Liver (tissue), 9 donors: ENCODE data around the gene CDH4. TPM values are rescaled to one million over a fixed set of nuclear protein-coding genes. Genes with fewer than 3 reads are reported as not detected.

Experiments used
- DNase-seq: peaks from one replicate; pipeline ENCODE4 v3.0.0-alpha.2; 2017; ENCODE audit warnings: low spot score
- H3K27ac ChIP-seq, 2 donors: one replicate each; pipeline ENCODE4 v1.7.0; 2013; ENCODE audit warnings: inconsistent platforms in 2 of 2, low read length in 2 of 2, control low read depth in 1 of 2, low read depth in 1 of 2, mild to moderate bottlenecking in 1 of 2
- H3K27me3 ChIP-seq, 4 donors: one replicate each; pipeline versions ENCODE4 v1.6.1 to v1.7.0; 2013; ENCODE audit warnings: low read length in 3 of 4, inconsistent platforms in 1 of 4, mild to moderate bottlenecking in 1 of 4, moderate library complexity in 1 of 4; ENCODE audit not compliant: control insufficient read depth in 4 of 4, insufficient read depth in 4 of 4
- H3K36me3 ChIP-seq, 4 donors: one replicate each; pipeline versions ENCODE4 v1.6.1 to v1.7.0; 2013; ENCODE audit warnings: low read length in 3 of 4, mild to moderate bottlenecking in 3 of 4, low read depth in 1 of 4, moderate library complexity in 1 of 4; ENCODE audit not compliant: control insufficient read depth in 4 of 4, insufficient read depth in 3 of 4
- H3K4me1 ChIP-seq, 4 donors: one replicate each; pipeline versions ENCODE4 v1.6.1 to v1.7.0; 2013; ENCODE audit warnings: low read length in 3 of 4, mild to moderate bottlenecking in 3 of 4, moderate library complexity in 1 of 4; ENCODE audit not compliant: control insufficient read depth in 4 of 4, insufficient read depth in 4 of 4
- H3K4me3 ChIP-seq, 3 donors: one replicate each; pipeline versions ENCODE4 v1.6.1 to v1.7.0; 2013; ENCODE audit warnings: low read length in 3 of 3, control low read depth in 1 of 3, low read depth in 1 of 3, mild to moderate bottlenecking in 1 of 3
- H3K9ac ChIP-seq, 2 donors: one replicate each; pipeline ENCODE4 v1.7.0; 2013; ENCODE audit warnings: low read length in 2 of 2, mild to moderate bottlenecking in 2 of 2, moderate library complexity in 2 of 2, control low read depth in 1 of 2, low read depth in 1 of 2
- H3K9me3 ChIP-seq, 4 donors: one replicate each; pipeline versions ENCODE4 v1.6.1 to v1.7.0; 2013; ENCODE audit warnings: low read length in 3 of 4; ENCODE audit not compliant: control insufficient read depth in 4 of 4
- ATF3 ChIP-seq: IDR thresholded peaks from 2 replicates; pipeline ENCODE4 v1.6.1; 2016; ENCODE audit warnings: antibody characterized with exemption
- CTCF ChIP-seq: fragments of 150-350 bp; IDR thresholded peaks from 2 replicates; pipeline ENCODE4 v1.5.1; 2017; ENCODE audit warnings: improper control_type of control experiment, low read depth, low read length; ENCODE audit not compliant: missing input control
- EGR1 ChIP-seq, 2 donors: IDR thresholded peaks; 2 replicates each; pipeline ENCODE4 v1.6.1; 2016 to 2018; ENCODE audit warnings: antibody characterized with exemption in 2 of 2, low read depth in 2 of 2
- FOXA1 ChIP-seq: IDR thresholded peaks from 2 replicates; pipeline ENCODE4 v1.6.1; 2016; ENCODE audit warnings: antibody characterized with exemption
- FOXA2 ChIP-seq: IDR thresholded peaks from 2 replicates; pipeline ENCODE4 v1.6.1; 2016; ENCODE audit warnings: antibody characterized with exemption
- GABPA ChIP-seq, 2 donors: IDR thresholded peaks in 1 of 2; conservative IDR thresholded peaks in 1 of 2; 2 replicates each; pipeline ENCODE4 v1.6.1; 2016; ENCODE audit warnings: antibody characterized with exemption in 2 of 2, mild to moderate bottlenecking in 1 of 2, moderate library complexity in 1 of 2
- HNF4A ChIP-seq, 2 donors: conservative IDR thresholded peaks; 2 replicates each; pipeline ENCODE4 v1.6.1; 2016; ENCODE audit warnings: antibody characterized with exemption in 2 of 2, mild to moderate bottlenecking in 2 of 2
- HNF4G ChIP-seq: IDR thresholded peaks from 2 replicates; pipeline ENCODE4 v1.6.1; 2016; ENCODE audit warnings: antibody characterized with exemption
- JUND ChIP-seq, 2 donors: IDR thresholded peaks; 2 replicates each; pipeline ENCODE4 v1.6.1; 2016; ENCODE audit warnings: antibody characterized with exemption in 2 of 2
- MAX ChIP-seq: IDR thresholded peaks from 2 replicates; pipeline ENCODE4 v1.6.1; 2016; ENCODE audit warnings: antibody characterized with exemption
- NR2F2 ChIP-seq: IDR thresholded peaks from 2 replicates; pipeline ENCODE4 v1.6.1; 2016; ENCODE audit warnings: antibody characterized with exemption
- RAD21 ChIP-seq, 2 donors: IDR thresholded peaks; 2 replicates each; pipeline ENCODE4 v1.6.1; 2016; ENCODE audit warnings: antibody characterized with exemption in 2 of 2, mild to moderate bottlenecking in 2 of 2
- REST ChIP-seq: IDR thresholded peaks from 2 replicates; pipeline ENCODE4 v1.6.1; 2016; ENCODE audit warnings: antibody characterized with exemption, mild to moderate bottlenecking
- RXRA ChIP-seq, 2 donors: IDR thresholded peaks; 2 replicates each; pipeline ENCODE4 v1.6.1; 2017 to 2018; ENCODE audit warnings: antibody characterized with exemption in 2 of 2, mild to moderate bottlenecking in 1 of 2
- SP1 ChIP-seq: IDR thresholded peaks from 2 replicates; pipeline ENCODE4 v1.6.1; 2018; ENCODE audit warnings: antibody characterized with exemption, mild to moderate bottlenecking
- TAF1 ChIP-seq: conservative IDR thresholded peaks from 2 replicates; pipeline ENCODE4 v1.6.1; 2016; ENCODE audit warnings: antibody characterized with exemption, mild to moderate bottlenecking
- YY1 ChIP-seq: IDR thresholded peaks from 2 replicates; pipeline ENCODE4 v1.6.1; 2016; ENCODE audit warnings: antibody characterized with exemption, mild to moderate bottlenecking
- ZBTB33 ChIP-seq: IDR thresholded peaks from 2 replicates; pipeline ENCODE4 v1.6.1; 2016; ENCODE audit warnings: antibody characterized with exemption
- WGBS: extraction: QIAGEN DNeasy Blood & Tissue Kit; methylation state at CpG from one replicate; pipeline ENCODE4 v1.1.7; 2013; 5-methylcytosine and 5-hydroxymethylcytosine counted together
- polyA plus RNA-seq, 2 donors: library from polyadenylated mRNA; stranded (reverse) in 1 of 2; unstranded in 1 of 2; fragments of 200-250 nt in 1 of 2; fragments of >200 nt in 1 of 2; fragmentation: Nextera tagmentation in 1 of 2; extraction: Ambion mirVana in 1 of 2; gene quantifications; one replicate each; pipeline versions ENCODE4 v1.2.1 to v1.2.3, GENCODE V29; 2013 to 2015
- total RNA-seq, 2 donors: library from RNA; depleted of rRNA; stranded (reverse); fragments of >200 nt; gene quantifications; one replicate each; pipeline ENCODE4 v1.2.3, GENCODE V29; 2014
- donor health status: healthy.
- donor health status: healthy.
- donor health status: healthy.
- donor health status: healthy.
- donor health status: healthy.

Gene CDH4
- total and polyA plus RNA-seq, 4 donors: 0.03 to 0.25 (median 0.19) TPM; not detected in 1

GRCh38 chr20:61408951-61409740 is 157.1 kb downstream of the CDH4 start:
- Histone ChIP-seq H3K27ac (no peak overlapping the region), H3K4me1 (no peaks in the 10 kb centered on the region), H3K4me3 (no peak overlapping the region), H3K9ac (no peak overlapping the region), H3K27me3 (no peaks in the 10 kb centered on the region), H3K9me3 (peaks cover 0 to 9% (median 4%) of the 10 kb centered on the region in 4 donors), H3K36me3 (no peaks in the 10 kb centered on the region)
- DNase-seq: no peak
- WGBS: 79% methylated on average over 20 of the region's 20 CpGs
- no peak for TF ChIP-seq TAF1
- TF ChIP-seq GABPA (IDR thresholded peaks at IDR 0.05 in 1 of 2, conservative IDR thresholded peaks at IDR 0.05 in 1 of 2): no peak
- TF ChIP-seq ATF3: no peak
- no peak for TF ChIP-seq HNF4A (conservative IDR thresholded peaks at IDR 0.05)
- TF ChIP-seq RXRA (IDR thresholded peaks at IDR 0.05): no peak
- TF ChIP-seq RAD21 (IDR thresholded peaks at IDR 0.05): no peak
- TF ChIP-seq EGR1 (IDR thresholded peaks at IDR 0.05; ENCODE audit: low read depth in 2 of 2): no peak
- TF ChIP-seq FOXA1: no peak
- no peak for TF ChIP-seq REST
- no peak for TF ChIP-seq YY1
- TF ChIP-seq ZBTB33: no peak
- TF ChIP-seq JUND (IDR thresholded peaks at IDR 0.05): no peak
- no peak for TF ChIP-seq FOXA2
- TF ChIP-seq NR2F2: no peak
- TF ChIP-seq SP1: no peak
- TF ChIP-seq MAX: no peak
- no peak for TF ChIP-seq CTCF
- no peak for TF ChIP-seq HNF4G
